ENCODE measurements around the gene TM7SF3.

DNA sequence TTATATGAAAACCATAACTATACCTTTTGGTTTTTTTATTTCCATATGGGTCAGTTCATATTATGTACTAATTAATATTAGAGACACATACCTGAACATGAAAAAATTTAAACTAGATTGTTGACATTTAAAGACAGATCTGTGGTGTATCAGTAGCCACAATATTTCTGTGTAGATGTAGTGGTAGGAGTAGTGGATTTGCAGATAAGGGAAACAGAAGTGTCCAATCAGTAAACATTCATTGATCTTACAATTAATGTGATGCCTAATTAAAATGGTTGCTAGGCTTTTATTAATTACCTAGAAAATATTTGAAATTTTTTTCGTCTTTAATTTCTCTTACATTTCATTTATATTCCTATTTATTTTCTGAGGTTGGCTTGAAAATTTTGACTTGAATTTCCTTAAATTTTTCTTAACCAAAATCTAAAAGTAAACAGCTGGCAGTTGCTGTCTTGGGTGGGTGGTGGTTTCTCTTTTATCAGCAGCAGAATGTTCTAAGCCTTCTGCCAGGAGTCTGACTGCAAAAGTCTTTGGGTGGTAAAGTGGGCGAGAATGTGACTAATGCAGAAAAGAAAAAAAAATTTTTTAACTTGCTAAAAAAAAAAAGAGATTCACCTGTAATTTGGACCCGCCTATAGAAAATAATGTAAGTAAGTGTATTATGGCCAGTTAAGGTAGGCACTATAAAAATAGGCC is 73.5 kb downstream of the TM7SF3 start:
- TF ChIP-seq POLR2A (IDR thresholded peaks at IDR 0.05) = no peak
- TF ChIP-seq, protein P1, sequence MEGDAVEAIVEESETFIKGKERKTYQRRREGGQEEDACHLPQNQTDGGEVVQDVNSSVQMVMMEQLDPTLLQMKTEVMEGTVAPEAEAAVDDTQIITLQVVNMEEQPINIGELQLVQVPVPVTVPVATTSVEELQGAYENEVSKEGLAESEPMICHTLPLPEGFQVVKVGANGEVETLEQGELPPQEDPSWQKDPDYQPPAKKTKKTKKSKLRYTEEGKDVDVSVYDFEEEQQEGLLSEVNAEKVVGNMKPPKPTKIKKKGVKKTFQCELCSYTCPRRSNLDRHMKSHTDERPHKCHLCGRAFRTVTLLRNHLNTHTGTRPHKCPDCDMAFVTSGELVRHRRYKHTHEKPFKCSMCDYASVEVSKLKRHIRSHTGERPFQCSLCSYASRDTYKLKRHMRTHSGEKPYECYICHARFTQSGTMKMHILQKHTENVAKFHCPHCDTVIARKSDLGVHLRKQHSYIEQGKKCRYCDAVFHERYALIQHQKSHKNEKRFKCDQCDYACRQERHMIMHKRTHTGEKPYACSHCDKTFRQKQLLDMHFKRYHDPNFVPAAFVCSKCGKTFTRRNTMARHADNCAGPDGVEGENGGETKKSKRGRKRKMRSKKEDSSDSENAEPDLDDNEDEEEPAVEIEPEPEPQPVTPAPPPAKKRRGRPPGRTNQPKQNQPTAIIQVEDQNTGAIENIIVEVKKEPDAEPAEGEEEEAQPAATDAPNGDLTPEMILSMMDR (IDR thresholded peaks at IDR 0.05) = no peak
- no peak for TF ChIP-seq EP300 (IDR thresholded peaks at IDR 0.05)
- no peak for TF ChIP-seq POLR2AphosphoS5 (IDR thresholded peaks at IDR 0.05)
